ENCODE measurements around the gene MFAP3. TPM values are rescaled to one million over a fixed set of nuclear protein-coding genes. Genes with fewer than 3 reads are reported as not detected.

The MFAP3 gene
- total and polyA plus RNA-seq, 2 donors (not counting 1 experiment from before 2014, with no cell fraction given): 4.8 to 27.1 TPM

- H3K9me3 ChIP-seq (ENCODE audit: control extremely low read depth in 1 of 3, control insufficient read depth in 2 of 3, insufficient read depth in 1 of 3, low read length in 2 of 3): no peaks in the 10 kb centered on the region
- no peak for DNase-seq
- H4K20me1 ChIP-seq (ENCODE audit: control insufficient read depth, insufficient read depth, low read length, poor library complexity, severe bottlenecking): no peaks in the 10 kb centered on the region
- Mint-ChIP-seq H3K27me3 (peaks cover 41% of the 10 kb centered on the region), H3K4me3 (no peak overlapping the region), H3K27ac (no peak overlapping the region), H3K9me3 (ENCODE audit: insufficient read depth) (no peaks in the 10 kb centered on the region), H3K4me1 (peaks cover 3% of the 10 kb centered on the region)
- no peaks in the 10 kb centered on the region for H3K36me3 ChIP-seq (replicated peaks in 1 of 2; ENCODE audit: control extremely low read depth in 1 of 2, control insufficient read depth in 1 of 2, extremely low read depth in 1 of 2, insufficient read depth in 2 of 2, low read length in 1 of 2)
- ChIA-PET POLR2A (interaction anchor here (0.9 to 1.5 kb wide), 2 partner anchors 118 to 333 kb away, joined by 3 read pairs; no protein-coding TSS in a partner anchor), CTCF (interaction anchor here (0.5 to 13.0 kb wide), 57 partner anchors 10 to 736 kb away, joined by 3 to 295 read pairs (median 4); partner anchors contain the start of gene GALNT10)
- intact Hi-C loops (cut with micrococcal nuclease): loop anchor here (1.0 kb wide), 4 partner anchors 108 to 568 kb away; no protein-coding TSS in a partner anchor
- TF ChIP-seq CTCF (IDR thresholded peaks at IDR 0.05) (no peak), EZH2 (IDR thresholded peaks at IDR 0.05; ENCODE audit: borderline replicate concordance, insufficient read depth, low read depth, low read length, poor library complexity, severe bottlenecking) (no peak)
- H3K79me2 ChIP-seq (ENCODE audit: control insufficient read depth, insufficient read depth, low read length): no peaks in the 10 kb centered on the region
- WGBS (ENCODE audit: insufficient coverage): 61% methylated on average over 2 of the region's 2 CpGs
- H3K9ac ChIP-seq (ENCODE audit: low read length): no peak overlapping the region
- no peak overlapping the region for H3K27ac ChIP-seq (ENCODE audit: low read length in 2 of 2)
- H3K4me1 ChIP-seq (ENCODE audit: control insufficient read depth in 2 of 2, insufficient read depth in 2 of 2, low read length in 2 of 2): peaks cover 2 to 3% of the 10 kb centered on the region in 2 donors
- no peaks in the 10 kb centered on the region for H3K27me3 ChIP-seq (replicated peaks in 1 of 4; ENCODE audit: control extremely low read depth in 1 of 4, control insufficient read depth in 3 of 4, insufficient read depth in 4 of 4, low read length in 3 of 4)
- peak overlapping the region; percentile 51 for H2AFZ ChIP-seq (ENCODE audit: insufficient read depth, low read depth, low read length, poor library complexity, severe bottlenecking)
- ATAC-seq (ENCODE audit: low read depth): no peak
- H3K4me3 ChIP-seq (ENCODE audit: control extremely low read depth in 1 of 5, extremely low read depth in 1 of 5, insufficient read depth in 1 of 5, low read depth in 2 of 5, low read length in 4 of 5): no peak overlapping the region
- peak overlapping the region; percentile 6 for H3K4me2 ChIP-seq (replicated peaks; ENCODE audit: low read depth, low read length, poor library complexity, severe bottlenecking)
Measured at GRCh38 chr5:154071799-154072413, 33.1 kb downstream of the MFAP3 start.
